Loucy (cell line): ENCODE data around the gene SERPINB3.

Experiments used
- H2AFZ ChIP-seq: fragments of 200-600 bp; sonication (generic); 2 replicates; pipeline ENCODE4 v1.6.0; 2016; ENCODE audit warnings: antibody characterized with exemption, mild to moderate bottlenecking, low read length, moderate library complexity
- H3F3A ChIP-seq: fragments of 200-600 bp; 2 replicates; pipeline ENCODE4 v1.6.0; 2016; ENCODE audit warnings: antibody characterized with exemption, low read depth, mild to moderate bottlenecking
- H3K27me3 ChIP-seq: fragments of 200-600 bp; sonication (generic); 2 replicates; pipeline ENCODE4 v1.6.1; 2014; ENCODE audit warnings: low read length, mild to moderate bottlenecking; ENCODE audit not compliant: insufficient read depth, poor library complexity, severe bottlenecking
- H3K36me3 ChIP-seq: fragments of 200-600 bp; sonication (generic); 2 replicates; pipeline ENCODE4 v1.6.1; 2016; ENCODE audit warnings: low read length; ENCODE audit not compliant: insufficient read depth
- H3K4me1 ChIP-seq: fragments of 200-600 bp; sonication (generic); 2 replicates; pipeline ENCODE4 v1.5.1; 2014; ENCODE audit warnings: low read length, mild to moderate bottlenecking; ENCODE audit not compliant: insufficient read depth, poor library complexity, severe bottlenecking
- H3K4me2 ChIP-seq: fragments of 200-600 bp; sonication (generic); 2 replicates; pipeline ENCODE4 v1.6.0; 2014; ENCODE audit warnings: antibody characterized with exemption, low read length, low read depth, mild to moderate bottlenecking; ENCODE audit not compliant: poor library complexity, severe bottlenecking
- H3K4me3 ChIP-seq: fragments of 200-600 bp; sonication (generic); 2 replicates; pipeline ENCODE4 v1.5.1; 2014; ENCODE audit warnings: low read length, mild to moderate bottlenecking, mixed read lengths; ENCODE audit not compliant: poor library complexity, severe bottlenecking
- H3K79me2 ChIP-seq: fragments of 200-600 bp; sonication (generic); 2 replicates; pipeline ENCODE4 v1.6.1; 2014; ENCODE audit warnings: low read length; ENCODE audit not compliant: insufficient read depth
- H3K9ac ChIP-seq: fragments of 200-600 bp; sonication (generic); 2 replicates; pipeline ENCODE4 v1.6.0; 2014; ENCODE audit warnings: mild to moderate bottlenecking, low read depth, low read length, moderate library complexity; ENCODE audit not compliant: poor library complexity, severe bottlenecking
- H3K9me2 ChIP-seq: fragments of 200-600 bp; sonication (generic); replicated peaks from 2 replicates; pipeline ENCODE4 v1.6.1; 2016; ENCODE audit warnings: low read depth, low read length, mixed read lengths
- H3K9me3 ChIP-seq: fragments of 200-600 bp; sonication (generic); 2 replicates; pipeline ENCODE4 v1.6.1; 2014; ENCODE audit warnings: mild to moderate bottlenecking, antibody characterized with exemption, low read length, low read depth; ENCODE audit not compliant: insufficient read depth
- H4K20me1 ChIP-seq: fragments of 200-600 bp; sonication (generic); 2 replicates; pipeline ENCODE4 v1.6.0; 2014; ENCODE audit warnings: antibody characterized with exemption, low read length, mild to moderate bottlenecking; ENCODE audit not compliant: insufficient read depth, poor library complexity, severe bottlenecking
- EZH2phosphoT487 ChIP-seq: fragments of 200-600 bp; IDR thresholded peaks from 2 replicates; pipeline ENCODE4 v1.6.1; 2018; ENCODE audit warnings: antibody characterized with exemption, mild to moderate bottlenecking, moderate library complexity, borderline replicate concordance
- TF ChIP-seq, protein P1 (sequence below): fragments of 200-600 bp; sonication (generic); conservative IDR thresholded peaks from 2 replicates; pipeline ENCODE4 v1.5.1; 2014; ENCODE audit warnings: mild to moderate bottlenecking, antibody characterized with exemption, low read length

SERPINB3 gene

DNA sequence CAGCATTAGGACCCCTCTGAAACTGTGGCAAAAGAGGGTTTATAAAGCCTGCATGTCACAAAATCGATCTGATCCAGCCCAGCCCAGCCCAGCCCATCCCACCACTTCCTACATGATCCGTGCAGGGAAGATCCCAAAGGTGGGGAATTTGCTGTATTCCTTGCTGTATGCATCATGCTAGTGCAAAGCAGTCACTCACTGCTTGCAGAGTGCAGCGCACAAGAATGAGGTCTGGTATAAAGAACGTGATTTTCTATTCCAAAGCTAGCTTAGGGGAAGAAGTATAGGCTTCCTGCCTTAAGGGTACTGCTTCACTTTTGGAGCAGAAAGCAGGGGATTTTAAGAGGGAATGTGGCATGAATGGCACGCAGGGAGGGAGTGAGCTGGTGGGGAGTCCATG, 22.2 kb upstream of the SERPINB3 start:
- H3K9me2 ChIP-seq, result no peaks in the 10 kb centered on the region
- peaks cover 6% of the 10 kb centered on the region; the same call in 1 of the 2 replicates for H3K9me3 ChIP-seq
- H3K9ac ChIP-seq, result no peak overlapping the region
- no peaks in the 10 kb centered on the region for H4K20me1 ChIP-seq
- TF ChIP-seq EZH2phosphoT487, result no peak
- TF ChIP-seq, protein P1, sequence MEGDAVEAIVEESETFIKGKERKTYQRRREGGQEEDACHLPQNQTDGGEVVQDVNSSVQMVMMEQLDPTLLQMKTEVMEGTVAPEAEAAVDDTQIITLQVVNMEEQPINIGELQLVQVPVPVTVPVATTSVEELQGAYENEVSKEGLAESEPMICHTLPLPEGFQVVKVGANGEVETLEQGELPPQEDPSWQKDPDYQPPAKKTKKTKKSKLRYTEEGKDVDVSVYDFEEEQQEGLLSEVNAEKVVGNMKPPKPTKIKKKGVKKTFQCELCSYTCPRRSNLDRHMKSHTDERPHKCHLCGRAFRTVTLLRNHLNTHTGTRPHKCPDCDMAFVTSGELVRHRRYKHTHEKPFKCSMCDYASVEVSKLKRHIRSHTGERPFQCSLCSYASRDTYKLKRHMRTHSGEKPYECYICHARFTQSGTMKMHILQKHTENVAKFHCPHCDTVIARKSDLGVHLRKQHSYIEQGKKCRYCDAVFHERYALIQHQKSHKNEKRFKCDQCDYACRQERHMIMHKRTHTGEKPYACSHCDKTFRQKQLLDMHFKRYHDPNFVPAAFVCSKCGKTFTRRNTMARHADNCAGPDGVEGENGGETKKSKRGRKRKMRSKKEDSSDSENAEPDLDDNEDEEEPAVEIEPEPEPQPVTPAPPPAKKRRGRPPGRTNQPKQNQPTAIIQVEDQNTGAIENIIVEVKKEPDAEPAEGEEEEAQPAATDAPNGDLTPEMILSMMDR, result no peak
- no peaks in the 10 kb centered on the region for H3K79me2 ChIP-seq
- no peaks in the 10 kb centered on the region for H3K36me3 ChIP-seq
- no peaks in the 10 kb centered on the region for H3F3A ChIP-seq
- H3K27me3 ChIP-seq, result no peaks in the 10 kb centered on the region
- H3K4me3 ChIP-seq, result no peak overlapping the region
- no peak overlapping the region for H3K4me2 ChIP-seq
- H2AFZ ChIP-seq, result no peak overlapping the region
- no peaks in the 10 kb centered on the region for H3K4me1 ChIP-seq

DNA sequence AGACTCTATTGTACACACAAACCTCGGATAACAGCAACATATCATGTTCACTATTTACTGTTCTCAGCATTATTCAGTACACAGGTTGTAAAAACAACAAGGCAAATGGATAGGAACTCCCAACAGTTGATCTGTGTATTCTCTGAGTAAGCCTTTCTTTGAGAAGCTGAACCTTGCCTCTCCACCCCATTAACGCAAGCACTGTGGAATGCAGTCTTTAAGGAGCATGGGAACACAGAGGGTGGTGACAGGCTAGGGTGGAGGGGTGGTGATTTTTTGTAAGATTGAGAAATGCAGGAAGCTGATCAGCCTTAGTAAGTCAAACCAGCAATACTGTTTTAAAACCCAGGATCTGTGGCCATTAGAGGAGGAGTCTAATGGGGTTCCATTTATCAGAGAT, 21.5 kb upstream of the SERPINB3 start:
- H3K9ac ChIP-seq, result no peak overlapping the region
- no peak overlapping the region for H3K4me2 ChIP-seq
- TF ChIP-seq, protein P1, result no peak
- TF ChIP-seq EZH2phosphoT487, result no peak

DNA sequence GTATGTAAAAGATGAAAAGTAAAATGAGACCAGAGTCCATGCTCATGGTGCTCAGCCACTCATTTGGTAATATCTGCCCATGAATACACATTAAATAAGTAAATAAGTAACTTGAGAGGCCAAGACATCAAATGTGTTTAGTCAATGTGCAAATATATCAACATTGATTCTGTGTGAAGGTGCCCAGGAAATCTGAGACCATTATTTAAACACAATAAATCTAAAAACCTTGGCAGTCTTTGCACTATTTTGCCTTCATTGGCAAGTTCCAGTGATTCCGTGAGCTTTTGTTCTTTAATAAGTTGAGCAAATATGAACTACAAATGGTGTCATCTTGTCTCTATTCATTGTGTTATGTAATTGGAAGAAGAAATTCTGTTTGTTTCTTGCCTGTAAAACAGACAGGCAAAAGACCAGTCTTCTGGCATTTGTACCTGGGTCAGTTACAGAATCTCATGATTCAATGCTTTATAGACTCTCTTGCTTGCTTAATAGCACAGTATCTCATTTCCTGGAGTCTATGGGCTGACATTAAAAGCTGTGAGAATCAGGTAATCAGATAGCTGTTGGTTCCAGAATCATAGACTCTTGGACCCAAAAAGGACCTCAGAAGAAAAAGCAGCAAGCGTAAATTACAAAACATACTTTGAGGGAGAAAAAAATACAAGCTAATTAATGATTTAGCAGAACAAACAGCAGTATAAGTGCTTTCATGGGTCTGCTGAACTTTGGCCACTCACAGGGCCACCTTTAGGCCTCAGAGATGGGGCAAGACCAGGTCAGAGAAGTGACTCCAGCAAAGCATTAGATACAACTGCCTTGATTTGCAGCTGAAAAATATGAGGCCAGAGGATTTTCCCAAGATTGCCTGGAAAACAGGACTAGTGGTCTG, 20.0 kb upstream of the SERPINB3 start:
- TF ChIP-seq EZH2phosphoT487, result no peak
- TF ChIP-seq, protein P1, result no peak
- H3K79me2 ChIP-seq, result no peaks in the 10 kb centered on the region
- H3F3A ChIP-seq, result no peaks in the 10 kb centered on the region
- H3K9me3 ChIP-seq, result no peaks in the 10 kb centered on the region
- no peak overlapping the region for H2AFZ ChIP-seq
- H3K9me2 ChIP-seq, result no peaks in the 10 kb centered on the region
- no peak overlapping the region for H3K9ac ChIP-seq
- H3K36me3 ChIP-seq, result no peaks in the 10 kb centered on the region
- no peak overlapping the region for H3K4me2 ChIP-seq
- no peaks in the 10 kb centered on the region for H3K27me3 ChIP-seq
- no peaks in the 10 kb centered on the region for H4K20me1 ChIP-seq
- H3K4me1 ChIP-seq, result no peaks in the 10 kb centered on the region
- H3K4me3 ChIP-seq, result no peak overlapping the region

More for the DNA sequence above, 21.5 kb upstream of the SERPINB3 start:
- Histone ChIP-seq H3K9me2 (no peaks in the 10 kb centered on the region), H4K20me1 (no peaks in the 10 kb centered on the region), H3K79me2 (no peaks in the 10 kb centered on the region), H3F3A (no peaks in the 10 kb centered on the region), H3K36me3 (no peaks in the 10 kb centered on the region), H2AFZ (no peak overlapping the region), H3K27me3 (no peaks in the 10 kb centered on the region), H3K4me3 (no peak overlapping the region), H3K4me1 (no peaks in the 10 kb centered on the region), H3K9me3 (peaks cover 6% of the 10 kb centered on the region; the same call in 1 of the 2 replicates)
